ENCODE measurements around the gene RSPH6A. TPM values are rescaled to one million over a fixed set of nuclear protein-coding genes. Genes with fewer than 3 reads are reported as not detected.

RSPH6A gene
- total and polyA plus RNA-seq, 2 of the 13 experiments (the other 11 are each of a cell fraction or from before 2014, with no cell fraction given), result 0.07 TPM; not detected in 1

DNA sequence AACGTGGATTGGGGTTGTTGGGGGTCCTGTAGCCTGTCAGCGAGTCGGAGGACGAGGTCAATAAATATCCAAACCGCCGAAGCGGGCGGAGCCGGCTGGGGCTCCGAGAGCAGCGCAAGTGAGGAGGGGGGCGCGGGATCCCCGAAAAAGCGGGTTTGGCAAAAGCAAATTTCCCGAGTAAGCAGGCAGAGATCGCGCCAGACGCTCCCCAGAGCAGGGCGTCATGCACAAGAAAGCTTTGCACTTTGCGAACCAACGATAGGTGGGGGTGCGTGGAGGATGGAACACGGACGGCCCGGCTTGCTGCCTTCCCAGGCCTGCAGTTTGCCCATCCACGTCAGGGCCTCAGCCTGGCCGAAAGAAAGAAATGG lies 45.3 kb downstream of the RSPH6A start (continued):
- TF ChIP-seq ERF (CRISPR knock-in tag; IDR thresholded peaks at IDR 0.05) (no peak), XBP1 (CRISPR knock-in tag; IDR thresholded peaks at IDR 0.05) (no peak), ZSCAN20 (CRISPR knock-in tag; IDR thresholded peaks at IDR 0.05; ENCODE audit: borderline replicate concordance) (no peak), ZNF780A (CRISPR knock-in tag; IDR thresholded peaks at IDR 0.05) (0 out of 2 replicates have a peak, but pooled peaks have one; percentile 5), SRSF1 (optimal IDR thresholded peaks at IDR 0.05; ENCODE audit: low read depth, low read length) (peak; percentile 25), RBAK (CRISPR knock-in tag; IDR thresholded peaks at IDR 0.05) (peak; percentile 11; the same call in 1 of the 2 replicates), KDM3A (CRISPR knock-in tag; IDR thresholded peaks at IDR 0.05; ENCODE audit: low read depth) (no peak), MED8 (CRISPR knock-in tag; IDR thresholded peaks at IDR 0.05; ENCODE audit: insufficient replicate concordance) (no peak), ZNF382 (CRISPR knock-in tag; IDR thresholded peaks at IDR 0.05; ENCODE audit: borderline replicate concordance) (no peak), AGO2 (optimal IDR thresholded peaks at IDR 0.05; ENCODE audit: low read depth, low read length) (peak; percentile 79), NR0B2 (CRISPR knock-in tag; IDR thresholded peaks at IDR 0.05) (no peak), MAZ (IDR thresholded peaks at IDR 0.05; ENCODE audit: borderline replicate concordance, low read depth, low read length) (no peak), MAZ (CRISPR knock-in tag; IDR thresholded peaks at IDR 0.05; ENCODE audit: low read depth) (no peak), ZNF569 (CRISPR knock-in tag; IDR thresholded peaks at IDR 0.05; ENCODE audit: borderline replicate concordance) (no peak), MZF1 (CRISPR knock-in tag; IDR thresholded peaks at IDR 0.05; ENCODE audit: borderline replicate concordance) (no peak), RARG (CRISPR knock-in tag; IDR thresholded peaks at IDR 0.05; ENCODE audit: low read depth) (no peak), JDP2 (CRISPR knock-in tag; IDR thresholded peaks at IDR 0.05; ENCODE audit: borderline replicate concordance) (no peak)
- TF ChIP-seq, protein P1, sequence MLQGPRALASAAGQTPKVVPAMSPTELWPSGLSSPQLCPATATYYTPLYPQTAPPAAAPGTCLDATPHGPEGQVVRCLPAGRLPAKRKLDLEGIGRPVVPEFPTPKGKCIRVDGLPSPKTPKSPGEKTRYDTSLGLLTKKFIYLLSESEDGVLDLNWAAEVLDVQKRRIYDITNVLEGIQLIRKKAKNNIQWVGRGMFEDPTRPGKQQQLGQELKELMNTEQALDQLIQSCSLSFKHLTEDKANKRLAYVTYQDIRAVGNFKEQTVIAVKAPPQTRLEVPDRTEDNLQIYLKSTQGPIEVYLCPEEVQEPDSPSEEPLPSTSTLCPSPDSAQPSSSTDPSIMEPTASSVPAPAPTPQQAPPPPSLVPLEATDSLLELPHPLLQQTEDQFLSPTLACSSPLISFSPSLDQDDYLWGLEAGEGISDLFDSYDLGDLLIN (CRISPR knock-in tag; IDR thresholded peaks at IDR 0.05; ENCODE audit: borderline replicate concordance), result no peak
- TF ChIP-seq, protein P2, sequence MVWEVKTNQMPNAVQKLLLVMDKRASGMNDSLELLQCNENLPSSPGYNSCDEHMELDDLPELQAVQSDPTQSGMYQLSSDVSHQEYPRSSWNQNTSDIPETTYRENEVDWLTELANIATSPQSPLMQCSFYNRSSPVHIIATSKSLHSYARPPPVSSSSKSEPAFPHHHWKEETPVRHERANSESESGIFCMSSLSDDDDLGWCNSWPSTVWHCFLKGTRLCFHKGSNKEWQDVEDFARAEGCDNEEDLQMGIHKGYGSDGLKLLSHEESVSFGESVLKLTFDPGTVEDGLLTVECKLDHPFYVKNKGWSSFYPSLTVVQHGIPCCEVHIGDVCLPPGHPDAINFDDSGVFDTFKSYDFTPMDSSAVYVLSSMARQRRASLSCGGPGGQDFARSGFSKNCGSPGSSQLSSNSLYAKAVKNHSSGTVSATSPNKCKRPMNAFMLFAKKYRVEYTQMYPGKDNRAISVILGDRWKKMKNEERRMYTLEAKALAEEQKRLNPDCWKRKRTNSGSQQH (CRISPR knock-in tag; IDR thresholded peaks at IDR 0.05; ENCODE audit: low read depth), result no peak
- TF ChIP-seq, protein P3, sequence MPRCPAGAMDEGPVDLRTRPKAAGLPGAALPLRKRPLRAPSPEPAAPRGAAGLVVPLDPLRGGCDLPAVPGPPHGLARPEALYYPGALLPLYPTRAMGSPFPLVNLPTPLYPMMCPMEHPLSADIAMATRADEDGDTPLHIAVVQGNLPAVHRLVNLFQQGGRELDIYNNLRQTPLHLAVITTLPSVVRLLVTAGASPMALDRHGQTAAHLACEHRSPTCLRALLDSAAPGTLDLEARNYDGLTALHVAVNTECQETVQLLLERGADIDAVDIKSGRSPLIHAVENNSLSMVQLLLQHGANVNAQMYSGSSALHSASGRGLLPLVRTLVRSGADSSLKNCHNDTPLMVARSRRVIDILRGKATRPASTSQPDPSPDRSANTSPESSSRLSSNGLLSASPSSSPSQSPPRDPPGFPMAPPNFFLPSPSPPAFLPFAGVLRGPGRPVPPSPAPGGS (CRISPR knock-in tag; IDR thresholded peaks at IDR 0.05), result no peak
- TF ChIP-seq, protein P4, sequence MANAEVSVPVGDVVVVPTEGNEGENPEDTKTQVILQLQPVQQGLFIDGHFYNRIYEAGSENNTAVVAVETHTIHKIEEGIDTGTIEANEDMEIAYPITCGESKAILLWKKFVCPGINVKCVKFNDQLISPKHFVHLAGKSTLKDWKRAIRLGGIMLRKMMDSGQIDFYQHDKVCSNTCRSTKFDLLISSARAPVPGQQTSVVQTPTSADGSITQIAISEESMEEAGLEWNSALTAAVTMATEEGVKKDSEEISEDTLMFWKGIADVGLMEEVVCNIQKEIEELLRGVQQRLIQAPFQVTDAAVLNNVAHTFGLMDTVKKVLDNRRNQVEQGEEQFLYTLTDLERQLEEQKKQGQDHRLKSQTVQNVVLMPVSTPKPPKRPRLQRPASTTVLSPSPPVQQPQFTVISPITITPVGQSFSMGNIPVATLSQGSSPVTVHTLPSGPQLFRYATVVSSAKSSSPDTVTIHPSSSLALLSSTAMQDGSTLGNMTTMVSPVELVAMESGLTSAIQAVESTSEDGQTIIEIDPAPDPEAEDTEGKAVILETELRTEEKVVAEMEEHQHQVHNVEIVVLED (CRISPR knock-in tag; IDR thresholded peaks at IDR 0.05; ENCODE audit: borderline replicate concordance), result no peak
- TF ChIP-seq, protein P5, sequence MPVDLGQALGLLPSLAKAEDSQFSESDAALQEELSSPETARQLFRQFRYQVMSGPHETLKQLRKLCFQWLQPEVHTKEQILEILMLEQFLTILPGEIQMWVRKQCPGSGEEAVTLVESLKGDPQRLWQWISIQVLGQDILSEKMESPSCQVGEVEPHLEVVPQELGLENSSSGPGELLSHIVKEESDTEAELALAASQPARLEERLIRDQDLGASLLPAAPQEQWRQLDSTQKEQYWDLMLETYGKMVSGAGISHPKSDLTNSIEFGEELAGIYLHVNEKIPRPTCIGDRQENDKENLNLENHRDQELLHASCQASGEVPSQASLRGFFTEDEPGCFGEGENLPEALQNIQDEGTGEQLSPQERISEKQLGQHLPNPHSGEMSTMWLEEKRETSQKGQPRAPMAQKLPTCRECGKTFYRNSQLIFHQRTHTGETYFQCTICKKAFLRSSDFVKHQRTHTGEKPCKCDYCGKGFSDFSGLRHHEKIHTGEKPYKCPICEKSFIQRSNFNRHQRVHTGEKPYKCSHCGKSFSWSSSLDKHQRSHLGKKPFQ (CRISPR knock-in tag; IDR thresholded peaks at IDR 0.05; ENCODE audit: insufficient replicate concordance), result peak; percentile 17

Data from HepG2 (cell line).